Central memory CD4-positive, alpha-beta T cell (primary cell): ENCODE data around the gene LRFN4.

Experiments used
- DNase-seq: peaks from one replicate; pipeline ENCODE4 v3.0.0; 2022

The LRFN4 gene

DNA sequence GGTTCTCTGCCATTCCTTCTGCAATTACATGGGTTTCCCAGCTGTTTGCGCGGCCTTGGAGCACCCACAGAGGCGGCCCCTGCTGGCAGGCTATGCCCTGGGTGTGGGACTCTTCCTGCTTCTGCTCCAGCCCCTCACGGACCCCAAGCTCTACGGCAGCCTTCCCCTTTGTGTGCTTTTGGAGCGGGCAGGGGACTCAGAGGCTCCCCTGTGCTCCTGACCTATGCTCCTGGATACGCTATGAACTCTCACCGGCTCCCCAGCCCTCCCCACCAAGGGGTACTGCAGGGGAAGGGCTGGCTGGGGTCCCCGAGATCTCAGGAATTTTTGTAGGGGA is 11.0 kb upstream of the LRFN4 start:
- DNase-seq, result no peak

DNA sequence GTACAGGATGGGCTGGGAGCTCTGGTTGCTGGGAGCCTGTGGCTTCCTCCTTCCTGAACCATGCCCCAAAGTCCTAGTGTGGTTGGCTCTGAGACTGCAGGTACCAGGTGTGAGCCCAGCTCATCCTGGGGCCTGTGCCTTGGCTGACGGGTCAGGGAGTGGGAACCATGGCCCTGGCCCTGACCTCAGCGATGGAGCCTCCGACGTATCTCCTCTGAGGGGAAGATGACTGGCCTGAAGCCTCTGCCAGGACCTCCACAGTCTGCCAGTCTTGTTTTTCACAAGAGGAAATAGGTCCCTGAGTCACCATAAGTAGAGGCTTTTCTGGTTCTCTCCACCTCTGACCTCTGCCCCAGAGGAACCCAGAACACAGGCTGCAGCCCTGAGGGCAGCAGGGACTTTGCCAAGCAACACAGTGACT is 10.2 kb upstream of the LRFN4 start:
- DNase-seq, result no peak

- no peak for DNase-seq
These were observed 9.2 kb upstream of the LRFN4 start for GRCh38 chr11:66847461-66848232.

DNA sequence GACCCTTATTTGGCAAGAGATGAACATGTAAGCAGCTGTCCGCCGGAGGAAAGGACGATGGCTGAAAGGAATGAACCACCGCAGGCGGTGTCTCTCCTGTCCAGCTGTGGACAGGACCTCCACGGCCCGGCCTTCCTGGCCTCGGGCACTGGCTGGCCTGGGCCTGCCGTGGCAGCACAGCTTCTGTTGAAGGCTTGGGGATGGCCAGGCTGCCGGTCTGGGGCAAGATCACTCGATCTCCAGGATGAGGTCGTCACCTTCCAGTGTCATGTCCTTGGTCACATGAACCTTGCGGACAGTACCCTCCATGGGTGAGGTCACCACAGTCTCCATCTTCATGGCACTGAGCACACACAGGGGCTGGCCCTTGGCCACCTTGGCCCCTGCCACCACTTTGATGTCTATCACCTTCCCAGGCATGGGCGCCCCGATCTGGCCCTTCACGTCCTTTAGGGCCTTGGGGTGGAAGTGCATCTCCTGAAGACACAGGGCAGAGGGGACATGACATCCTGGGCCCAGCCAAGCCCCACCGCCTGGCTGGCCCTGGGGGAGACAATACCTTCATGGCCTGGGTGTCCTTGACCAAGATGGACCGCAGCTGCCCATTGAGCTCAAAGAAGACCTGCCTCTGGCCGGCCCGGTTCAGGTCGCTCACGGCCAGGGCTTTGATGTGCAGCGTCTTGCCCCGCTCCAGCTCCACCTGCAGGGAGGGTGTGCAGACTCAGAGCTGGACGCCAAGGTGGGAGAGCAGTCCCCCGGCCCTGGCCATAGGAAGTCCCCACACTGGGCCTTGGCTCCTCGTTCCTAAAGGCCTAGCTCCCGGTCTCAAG is 8.0 kb upstream of the LRFN4 start:
- no peak for DNase-seq

GRCh38 chr11:66849501-66850234 is 7.2 kb upstream of the LRFN4 start:
- DNase-seq, result no peak

DNA sequence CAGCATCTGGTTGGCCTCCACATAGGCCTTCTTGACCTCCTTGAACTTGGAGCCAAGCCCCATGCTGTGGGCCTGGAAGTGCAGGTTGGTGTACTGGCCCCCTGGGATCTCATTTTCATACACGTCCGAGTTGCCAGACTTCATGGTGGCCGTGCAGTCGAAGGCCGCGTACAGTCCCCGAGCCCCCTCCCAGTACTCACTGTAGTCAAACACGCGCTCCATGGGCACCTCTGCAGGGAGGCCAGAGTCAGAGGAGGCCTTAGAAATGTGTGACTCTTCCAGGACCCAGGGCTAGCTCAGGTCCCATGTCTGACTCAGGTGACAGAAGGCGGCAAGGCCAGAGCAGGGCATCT is 6.7 kb upstream of the LRFN4 start:
- DNase-seq, result no peak

DNA sequence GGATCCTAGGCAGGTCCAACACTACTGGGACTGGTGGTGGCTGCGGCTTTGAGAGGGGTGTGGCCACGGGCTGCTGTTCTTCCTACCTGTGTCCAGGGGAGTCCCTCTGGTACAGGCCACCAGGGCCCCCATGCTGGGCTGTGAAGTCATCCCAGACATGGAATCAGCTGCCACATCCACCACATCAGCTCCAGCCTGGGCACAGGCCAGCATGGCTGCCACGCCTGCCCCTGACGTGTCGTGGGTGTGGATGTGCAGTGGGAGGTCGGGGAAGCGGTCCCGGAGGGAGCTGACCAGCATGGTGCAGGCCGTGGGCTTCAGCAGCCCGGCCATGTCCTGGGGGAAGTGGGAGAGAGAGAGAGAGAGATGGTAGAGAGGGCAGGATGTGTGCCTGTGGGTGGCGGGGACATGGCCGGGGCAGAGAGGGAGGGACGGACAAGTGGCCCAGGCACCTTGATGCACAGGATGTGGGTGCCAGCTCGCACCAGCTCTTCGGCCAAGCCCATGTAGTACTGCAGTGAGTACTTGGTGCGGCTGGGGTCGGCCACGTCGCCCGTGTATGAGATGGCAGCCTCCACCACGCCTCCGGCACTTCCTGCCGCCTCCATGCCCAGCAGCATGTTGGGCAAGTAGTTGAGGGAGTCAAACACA is 6.2 kb upstream of the LRFN4 start:
- no peak for DNase-seq

- DNase-seq, result no peak
These were observed 5.6 kb upstream of the LRFN4 start for GRCh38 chr11:66851239-66851596.

DNA sequence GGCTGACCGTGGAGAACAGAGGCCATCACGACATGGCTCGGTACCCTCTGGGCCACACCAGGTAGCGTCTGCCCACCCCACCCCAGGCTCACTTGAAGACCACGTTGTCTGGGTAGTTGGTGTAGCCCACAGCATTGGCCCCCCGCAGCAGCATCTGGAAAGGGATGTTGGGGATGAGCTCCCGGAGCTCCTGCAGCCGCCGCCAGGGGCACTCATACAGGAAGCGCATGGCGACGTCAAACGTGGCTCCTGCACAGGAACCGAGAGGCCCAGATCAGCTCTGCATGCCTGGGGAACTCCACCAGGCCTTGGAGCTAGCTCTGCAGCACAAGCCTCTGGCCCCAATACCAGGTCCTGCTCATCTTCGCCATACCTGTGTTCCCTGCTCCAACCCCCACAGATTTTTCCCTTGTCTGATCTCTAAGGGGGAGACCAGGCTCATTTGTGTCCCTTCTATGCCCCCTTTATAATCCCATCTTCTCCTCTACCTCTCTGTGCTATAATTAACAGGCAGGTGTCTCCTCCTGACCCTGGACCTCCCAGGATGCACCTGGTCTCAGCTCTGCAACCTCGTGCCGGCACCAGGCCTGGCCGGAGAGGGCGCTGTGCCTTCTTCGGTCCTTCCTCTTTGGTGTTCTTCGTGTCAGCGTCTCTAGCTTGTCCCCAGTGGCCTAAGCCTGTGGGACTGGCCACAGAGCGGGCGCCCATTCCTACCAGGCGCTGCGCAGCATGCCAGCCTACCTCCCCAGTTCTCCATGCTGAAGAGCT is 5.0 kb upstream of the LRFN4 start:
- DNase-seq, result no peak

DNA sequence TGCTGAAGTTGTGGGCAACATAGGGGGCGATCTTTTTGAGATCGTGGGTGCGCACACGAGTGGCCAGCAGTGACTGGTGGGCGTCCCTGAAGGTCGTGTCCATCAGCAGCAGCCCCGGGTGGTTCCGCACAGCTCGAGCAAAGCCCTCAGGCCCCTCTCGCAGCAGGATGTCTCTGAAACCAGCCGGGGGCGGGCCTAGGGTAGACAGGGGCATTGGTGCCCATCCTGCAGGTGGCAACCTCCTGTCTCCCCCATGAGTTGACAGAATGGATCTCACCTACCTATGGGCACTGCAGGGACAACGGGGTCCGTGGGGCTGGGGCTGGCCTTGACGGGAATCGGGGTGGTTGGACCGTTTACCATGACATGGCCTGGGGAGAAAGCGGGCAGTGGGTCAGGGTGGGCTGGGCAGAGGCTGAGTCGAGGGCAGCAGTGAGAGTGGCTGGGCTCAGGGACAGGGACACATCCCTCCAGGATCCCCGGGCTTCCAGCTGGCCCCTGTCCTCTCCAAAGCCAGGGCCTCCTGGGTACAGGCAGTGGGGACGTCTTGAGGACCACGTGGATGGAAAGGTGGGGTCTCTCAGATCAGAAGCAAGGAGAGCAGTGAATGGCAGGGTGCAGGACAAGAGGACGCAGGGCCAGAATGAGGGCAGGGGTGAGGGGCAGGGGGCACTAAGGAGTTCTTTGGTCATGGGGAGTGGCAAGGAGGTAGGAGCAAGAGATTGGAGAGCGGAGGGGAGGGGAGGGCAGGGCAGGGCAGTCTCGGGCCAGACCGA is 4.2 kb upstream of the LRFN4 start:
- no peak for DNase-seq

GRCh38 chr11:66853242-66854229 is 3.3 kb upstream of the LRFN4 start:
- no peak for DNase-seq

DNA sequence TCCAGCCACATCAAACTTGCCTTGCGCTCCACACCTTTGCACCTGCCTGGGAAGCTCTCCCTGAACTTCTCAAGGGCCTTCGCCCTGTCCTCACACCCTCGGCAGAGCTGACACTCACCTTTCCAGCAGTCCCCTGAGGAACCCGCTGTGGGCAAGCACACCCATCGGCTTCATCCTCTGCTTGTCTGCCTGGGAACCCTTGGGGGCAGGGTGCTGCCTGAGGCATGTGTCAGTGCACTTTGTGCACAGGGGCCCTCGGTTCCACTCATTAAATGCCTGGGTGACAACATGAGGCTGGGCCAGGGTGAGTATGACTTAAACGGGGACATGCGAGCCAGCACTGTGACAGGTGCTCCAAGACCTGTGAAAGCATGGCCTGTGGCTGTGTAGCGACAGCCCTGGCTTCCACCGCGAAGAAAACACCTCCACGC is 2.6 kb upstream of the LRFN4 start:
- no peak for DNase-seq

DNA sequence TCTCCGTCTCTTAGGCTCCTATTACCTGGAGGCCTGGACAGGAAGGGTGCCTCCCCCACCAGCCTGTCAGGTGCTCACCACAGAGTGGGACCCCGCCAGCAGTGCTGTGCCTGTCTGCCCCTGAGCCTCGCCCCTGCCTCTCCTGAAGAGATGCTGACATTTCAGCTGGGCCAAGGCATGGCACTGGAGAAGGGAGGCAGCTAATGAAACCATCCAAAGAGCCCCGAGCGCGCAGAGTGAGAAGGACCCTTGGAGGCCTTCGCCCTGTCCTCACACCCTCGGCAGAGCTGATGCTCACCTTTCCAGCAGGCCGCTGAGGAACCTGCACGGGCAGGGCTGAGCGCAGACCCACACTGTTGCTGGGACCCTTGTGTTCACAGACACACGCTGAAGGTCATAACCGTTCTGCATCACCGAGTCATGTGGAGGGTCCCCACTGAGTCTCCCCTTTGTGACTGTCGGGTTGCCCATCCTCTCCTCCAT is 2.1 kb upstream of the LRFN4 start:
- DNase-seq, result no peak

DNA sequence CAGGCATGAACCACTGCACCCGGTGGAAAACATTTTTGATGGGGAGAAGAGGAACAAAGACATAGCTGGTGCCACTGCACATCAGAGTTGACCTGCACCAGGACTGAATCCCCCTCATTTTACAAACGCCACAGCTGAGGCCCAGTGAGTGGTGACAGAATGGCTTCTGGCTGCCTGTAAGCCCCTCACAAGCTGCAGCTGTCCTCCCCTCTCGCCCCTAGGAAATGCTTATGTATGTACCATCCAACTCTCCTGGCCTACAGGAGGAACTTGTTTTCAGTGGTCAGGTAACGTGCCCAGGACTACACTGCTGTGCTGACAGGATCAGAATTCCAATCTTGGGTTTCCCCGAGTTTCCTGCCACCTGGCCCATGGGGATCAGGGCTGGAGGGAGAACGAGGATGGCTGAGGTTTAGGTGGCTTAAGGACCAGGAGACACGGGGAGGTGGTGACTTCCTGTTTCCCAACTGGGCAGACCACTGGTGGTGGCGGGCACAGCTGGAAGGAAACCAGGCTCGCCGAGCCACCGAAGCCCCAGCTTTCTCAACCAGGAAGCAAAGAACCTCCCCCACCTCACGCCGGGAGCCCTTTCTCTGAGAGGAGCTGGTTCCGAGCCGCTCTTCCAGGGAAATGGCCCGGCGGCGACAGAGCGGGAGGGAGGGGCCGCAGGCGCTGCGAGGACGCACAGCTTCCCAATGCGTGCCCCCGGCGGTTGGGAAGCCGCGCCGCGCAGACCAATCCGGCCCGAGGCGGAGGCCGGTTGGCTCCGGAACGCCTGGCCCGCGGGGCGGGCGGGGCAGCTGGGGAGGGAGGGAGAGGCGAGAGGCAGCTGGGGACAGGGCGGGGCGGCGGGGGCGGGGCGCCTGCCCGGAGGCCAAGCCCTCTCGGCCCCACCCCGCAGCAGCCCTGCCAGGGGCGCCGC is 1.0 kb upstream of the LRFN4 start:
- peak; percentile 65 for DNase-seq

DNA sequence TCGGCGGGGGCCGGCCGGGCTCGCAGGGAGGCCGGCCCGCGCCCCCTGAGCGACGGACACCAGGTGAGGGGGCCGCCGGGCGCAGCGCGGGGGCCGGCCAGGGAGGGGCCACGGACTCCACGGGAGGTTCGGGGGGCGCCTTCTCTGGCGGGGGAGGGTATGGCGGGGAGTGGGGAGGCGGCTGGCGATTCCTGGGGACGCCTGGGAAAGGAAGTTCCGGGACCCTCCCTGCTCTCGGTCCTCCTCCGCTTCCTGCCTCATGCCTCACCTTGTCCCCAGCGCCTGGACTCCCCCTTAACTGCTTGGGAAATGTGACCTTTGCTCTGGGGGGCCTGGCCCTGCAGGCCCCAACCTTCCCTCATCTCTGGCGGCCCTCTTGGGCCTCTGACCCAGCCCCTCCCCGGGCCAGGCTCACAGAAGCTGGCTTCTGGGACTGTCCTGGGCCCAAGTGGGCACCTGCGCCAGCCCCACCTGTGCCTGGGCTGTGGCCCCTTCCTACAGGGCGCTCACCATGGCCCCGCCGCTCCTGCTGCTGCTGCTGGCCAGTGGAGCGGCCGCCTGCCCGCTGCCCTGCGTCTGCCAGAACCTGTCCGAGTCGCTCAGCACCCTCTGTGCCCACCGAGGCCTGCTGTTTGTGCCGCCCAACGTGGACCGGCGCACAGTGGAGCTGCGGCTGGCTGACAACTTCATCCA is 516 bp downstream of the LRFN4 start:
- DNase-seq, result no peak

GRCh38 chr11:66857927-66858185 is 992 bp downstream of the LRFN4 start:
- no peak for DNase-seq

GRCh38 chr11:66858186-66858938 is 1.5 kb downstream of the LRFN4 start:
- DNase-seq, result no peak
